ENCODE measurements around the gene SF3A2.

SF3A2 gene

Small RNAs within 50 kb of the gene (small RNA-seq; reads per million reads assigned to genes)
- 0.90 reads per million for gene MIR1227 (ENCODE audit: insufficient read depth)
